Colonic mucosa (tissue), 4 donors: ENCODE measurements around the gene SAT2. TPM values are rescaled to one million over a fixed set of nuclear protein-coding genes. Genes with fewer than 3 reads are reported as not detected.
A peak's percentile ranks its signal among the peaks of the same experiment; 100 is the strongest.

Source experiments
- DNase-seq: peaks from one replicate; pipeline ENCODE4 v3.0.0-alpha.2; 2020
- H3K27ac ChIP-seq: fragments of 200-600 bp; one replicate; pipeline ENCODE4 v1.8.0; 2021
- H3K27me3 ChIP-seq: fragments of 200-600 bp; one replicate; pipeline ENCODE4 v1.8.0; 2021
- H3K36me3 ChIP-seq: fragments of 200-600 bp; one replicate; pipeline ENCODE4 v1.8.0; 2021
- H3K4me1 ChIP-seq: fragments of 200-600 bp; one replicate; pipeline ENCODE4 v1.8.0; 2021; ENCODE audit warnings: mild to moderate bottlenecking
- H3K4me3 ChIP-seq: fragments of 200-600 bp; one replicate; pipeline ENCODE4 v1.8.0; 2021
- H3K9ac ChIP-seq, 2 donors: one replicate each; pipeline ENCODE4 v1.7.0; 2013; ENCODE audit warnings: control low read depth in 2 of 2, low read depth in 2 of 2, low read length in 2 of 2
- H3K9me3 ChIP-seq: fragments of 200-600 bp; one replicate; pipeline ENCODE4 v1.8.0; 2021
- CTCF ChIP-seq: fragments of 200-600 bp; IDR thresholded peaks from one replicate; pipeline ENCODE4 v1.8.0; 2022; ENCODE audit warnings: antibody characterized with exemption, mild to moderate bottlenecking
- intact Hi-C: fragments of 100-400 bp; cut with DNase I; formaldehyde crosslinking; loops from one replicate; pipeline ENCODE4 v1.14.1; 2022
- total RNA-seq, 2 donors: library from RNA; stranded (reverse); fragmentation: NEBNext Ultra II Directional in 1 of 2; extraction: Animal tissue kit (Norgen Biotek cat#: 25700) in 1 of 2; gene quantifications; one replicate each; pipeline ENCODE4 v1.2.1, GENCODE V29; 2021
- donor health status: healthy.
- donor health status: DM: no; HTN: no; CAD: no.
- donor health status: DM: no; HTN: no; CAD: no.

SAT2 gene
- total RNA-seq, 2 donors from 2014 or later: 55.3 to 77.3 TPM

GRCh38 chr17:7579834-7580603 is 47.6 kb downstream of the SAT2 start:
- Histone ChIP-seq H3K27ac (peak overlapping the region; percentile 78), H3K4me3 (peak overlapping the region; percentile 15), H3K36me3 (peaks cover 24% of the 10 kb centered on the region), H3K9me3 (no peaks in the 10 kb centered on the region), H3K9ac (peak overlapping the region; percentile 48 to 85), H3K27me3 (no peaks in the 10 kb centered on the region), H3K4me1 (peaks cover 10% of the 10 kb centered on the region)
- no peak for DNase-seq
- intact Hi-C loops: loop anchor here (10.0 kb wide), 1 partner anchor 145 kb away; the partner anchor contains the start of genes FGF11 and TMEM102
- no peak for TF ChIP-seq CTCF

- H3K27me3 ChIP-seq: no peaks in the 10 kb centered on the region
- H3K27ac ChIP-seq: peak within 1 kb of the TSS; percentile 78
- intact Hi-C loops: no loop called here
- H3K4me1 ChIP-seq: peaks cover 15% of the 10 kb centered on the region
- no peak for TF ChIP-seq CTCF
- no peaks in the 10 kb centered on the region for H3K9me3 ChIP-seq
- H3K4me3 ChIP-seq: peak within 1 kb of the TSS; percentile 15
- H3K9ac ChIP-seq: peak within 1 kb of the TSS; percentile 48 to 85
- peak; percentile 80 for DNase-seq
- peaks cover 29% of the 10 kb centered on the region for H3K36me3 ChIP-seq
Observed at GRCh38 chr17:7579001-7579833, 48.4 kb downstream of the SAT2 start, which contains the start of gene CD68. Gene CD68 (plus strand): TSS chr17:7579638. CDS start chr17:7579678, 40 bp downstream.

- intact Hi-C loops: no loop called here
- Histone ChIP-seq H3K9ac (no peak overlapping the region), H3K4me1 (peaks cover 12% of the 10 kb centered on the region), H3K27ac (peak overlapping the region; percentile 78), H3K27me3 (no peaks in the 10 kb centered on the region), H3K4me3 (no peak overlapping the region), H3K9me3 (no peaks in the 10 kb centered on the region), H3K36me3 (peaks cover 29% of the 10 kb centered on the region)
- no peak for DNase-seq
- TF ChIP-seq CTCF: no peak
Observed at GRCh38 chr17:7577327-7578199, 50.1 kb downstream of the SAT2 start.

- no peak overlapping the region for H3K9ac ChIP-seq
- intact Hi-C loops: no loop called here
- H3K27ac ChIP-seq: no peak overlapping the region
- DNase-seq: no peak
- H3K36me3 ChIP-seq: peaks cover 29% of the 10 kb centered on the region
- no peaks in the 10 kb centered on the region for H3K27me3 ChIP-seq
- H3K4me3 ChIP-seq: no peak overlapping the region
- peaks cover 12% of the 10 kb centered on the region for H3K4me1 ChIP-seq
- no peaks in the 10 kb centered on the region for H3K9me3 ChIP-seq
- TF ChIP-seq CTCF: no peak
Observed at GRCh38 chr17:7576432-7576937, 51.1 kb downstream of the SAT2 start.

Other genes with a start within 250 kb of the SAT2 start
- gene TNK1, start 246.7 kb downstream of the SAT2 start, total RNA-seq: 10 to 100 TPM; 18.0 to 22.6 TPM
- gene PLSCR3, start 233.3 kb downstream of the SAT2 start, total RNA-seq: 10 to 100 TPM; 11.0 to 12.0 TPM
- 100 to 1,000 TPM in 1 of 2 donors, 10 to 100 TPM in 1; 88.2 to 101 TPM for gene TMEM256, start 223.7 kb downstream of the SAT2 start, total RNA-seq
- gene NLGN2, start 220.0 kb downstream of the SAT2 start, total RNA-seq: 1 to 10 TPM; 2.5 to 5.0 TPM
- gene SPEM1, start 207.5 kb downstream of the SAT2 start, total RNA-seq: not detected
- not detected for gene SPEM2, start 202.2 kb downstream of the SAT2 start, total RNA-seq
- not detected for gene SPEM3, start 199.0 kb downstream of the SAT2 start, total RNA-seq
- 10 to 100 TPM; 20.4 to 20.6 TPM for gene TMEM102, start 192.4 kb downstream of the SAT2 start, total RNA-seq
- 1 to 10 TPM; 1.2 to 1.6 TPM for gene FGF11, start 188.3 kb downstream of the SAT2 start, total RNA-seq
- gene CHRNB1, start 182.8 kb downstream of the SAT2 start, total RNA-seq: 1 to 10 TPM; 4.3 to 6.1 TPM
- 10 to 100 TPM; 12.9 to 26.7 TPM for gene ZBTB4, start 148.2 kb downstream of the SAT2 start, total RNA-seq
- not detected for gene SLC35G6, start 146.4 kb downstream of the SAT2 start, total RNA-seq
- gene POLR2A, start 143.5 kb downstream of the SAT2 start, total RNA-seq: 100 to 1,000 TPM in 1 of 2 donors, 10 to 100 TPM in 1; 73.5 to 137 TPM
- gene TNFSF12, start 78.8 kb downstream of the SAT2 start, total RNA-seq: 10 to 100 TPM; 11.4 to 18.3 TPM
- 100 to 1,000 TPM in 1 of 2 donors, 10 to 100 TPM in 1; 67.5 to 125 TPM for gene TNFSF13, start 69.1 kb downstream of the SAT2 start, total RNA-seq
- 10 to 100 TPM; 25.7 to 56.6 TPM for gene SENP3, start 65.9 kb downstream of the SAT2 start, total RNA-seq
- 10 to 100 TPM; 37.7 to 56.6 TPM for gene CD68, start 48.2 kb downstream of the SAT2 start, total RNA-seq
- gene MPDU1, start 44.0 kb downstream of the SAT2 start, total RNA-seq: 100 to 1,000 TPM in 1 of 2 donors, 10 to 100 TPM in 1; 80.1 to 111 TPM
- gene SOX15, start 37.7 kb downstream of the SAT2 start, total RNA-seq: 1 to 10 TPM in 1 of 2 donors, under 1 TPM in 1; 0.61 to 1.0 TPM
- 10 to 100 TPM; 24.9 to 27.4 TPM for gene FXR2, start 12.9 kb downstream of the SAT2 start, total RNA-seq
- under 1 TPM; 0.42 to 0.64 TPM for gene SHBG, start 2.3 kb upstream of the SAT2 start, total RNA-seq
- gene ATP1B2, start 23.1 kb upstream of the SAT2 start, total RNA-seq: 1 to 10 TPM in 1 of 2 donors, under 1 TPM in 1; 0.54 to 1.4 TPM
- 10 to 100 TPM; 64.3 to 90.0 TPM for gene TP53, start 59.7 kb upstream of the SAT2 start, total RNA-seq
- gene WRAP53, start 60.7 kb upstream of the SAT2 start, total RNA-seq: 10 to 100 TPM in 1 of 2 donors, 1 to 10 TPM in 1; 6.0 to 22.6 TPM
- gene EFNB3, start 77.4 kb upstream of the SAT2 start, total RNA-seq: under 1 TPM; 0.42 to 0.82 TPM
- gene DNAH2, start 89.9 kb upstream of the SAT2 start, total RNA-seq: under 1 TPM; 0.32 to 0.62 TPM
- 10 to 100 TPM; 32.7 to 42.6 TPM for gene KDM6B, start 206.4 kb upstream of the SAT2 start, total RNA-seq
- 1 to 10 TPM; 2.5 to 2.7 TPM for gene TMEM88, start 227.2 kb upstream of the SAT2 start, total RNA-seq
- gene NAA38, start 229.7 kb upstream of the SAT2 start, total RNA-seq: 100 to 1,000 TPM in 1 of 2 donors, 10 to 100 TPM in 1; 59.5 to 133 TPM
- 10 to 100 TPM in 1 of 2 donors, 1 to 10 TPM in 1; 9.4 to 18.2 TPM for gene CYB5D1, start 230.2 kb upstream of the SAT2 start, total RNA-seq